GM12878 (cell line): ENCODE measurements around the gene CHMP6. TPM values are rescaled to one million over a fixed set of nuclear protein-coding genes. Genes with fewer than 3 reads are reported as not detected.

Source experiments
- ATAC-seq: fragments of 200-7000 bp; cut with Tn5 transposase; 3 replicates; pipeline ENCODE4 v1.9.1; 2020; ENCODE audit warnings: mild to moderate bottlenecking, moderate library complexity
- BruUV-seq: library from RNA; stranded (reverse); fragments of 400-500 nt; replicated peaks from 2 replicates; lab custom pipeline; 2021; lab: Mats Ljungman, UMichigan
- CTCF ChIA-PET: fragments of 300-600 bp; sonication (Branson Sonifier 250); formaldehyde crosslinking; extraction: SDS; loops from one replicate; lab custom pipeline; 2021; ENCODE audit warnings: inconsistent platforms; lab: Yijun Ruan, JAX
- POLR2A ChIA-PET: fragments of 350-600 bp; formaldehyde crosslinking; extraction: SDS; loops from one replicate; lab custom pipeline; 2021; ENCODE audit warnings: inconsistent platforms; lab: Charles Lee
- RAD21 ChIA-PET: fragments of 300-600 bp; sonication (Branson Sonifier 250); formaldehyde crosslinking; loops from one replicate; lab custom pipeline; 2023; ENCODE audit warnings: antibody characterized with exemption; ENCODE audit not compliant: unreplicated experiment; lab: Charles Lee
- SMC1A ChIA-PET: fragments of 300-600 bp; sonication (Branson Sonifier 250); formaldehyde crosslinking; loops from one replicate; lab custom pipeline; 2023; ENCODE audit not compliant: unreplicated experiment, uncharacterized antibody; lab: Charles Lee
- DNase-seq: peaks from one replicate; pipeline ENCODE4 v3.0.0-alpha.2; 2011; ENCODE audit warnings: low read depth, low spot score
- FAIRE-seq: peaks from 3 replicates; lab custom pipeline; 2011; peaks lifted over from hg19 to GRCh38; lab: Jason Lieb, UNC
- H2AFZ ChIP-seq: 2 replicates; pipeline ENCODE4 v1.6.0; 2011; ENCODE audit warnings: low read depth, low read length, control low read depth; ENCODE audit not compliant: control insufficient read depth
- H3K27ac ChIP-seq: 2 replicates; pipeline ENCODE4 v1.5.1; 2011; ENCODE audit warnings: control low read depth; ENCODE audit not compliant: control insufficient read depth, insufficient read depth
- H3K27me3 ChIP-seq, 2 experiments: replicated peaks in 1 of 2; 2 replicates each; pipeline versions ENCODE4 v1.6.0 to v1.6.1; 2011; ENCODE audit warnings: low read length in 1 of 2; ENCODE audit not compliant: control insufficient read depth in 2 of 2, insufficient read depth in 2 of 2
- H3K36me3 ChIP-seq, 2 experiments: 2 replicates each; pipeline ENCODE4 v1.5.1; 2011; ENCODE audit warnings: low read length in 1 of 2; ENCODE audit not compliant: control insufficient read depth in 2 of 2, insufficient read depth in 2 of 2
- H3K4me1 ChIP-seq: 2 replicates; pipeline ENCODE4 v1.6.1; 2011; ENCODE audit warnings: mild to moderate bottlenecking, low read length, moderate library complexity, mixed read lengths; ENCODE audit not compliant: control insufficient read depth, insufficient read depth
- H3K4me2 ChIP-seq: 2 replicates; pipeline ENCODE4 v1.6.0; 2011; ENCODE audit warnings: control low read depth; ENCODE audit not compliant: control insufficient read depth, insufficient read depth
- H3K4me3 ChIP-seq: fragments of 200-600 bp; sonication (generic); 2 replicates; pipeline ENCODE4 v1.5.1; 2016
- H3K79me2 ChIP-seq: 2 replicates; pipeline ENCODE4 v1.6.0; 2011; ENCODE audit warnings: low read length; ENCODE audit not compliant: control insufficient read depth, insufficient read depth
- H3K9ac ChIP-seq: 2 replicates; pipeline ENCODE4 v1.8.0; 2011; ENCODE audit warnings: low read length, control low read depth, mixed read lengths; ENCODE audit not compliant: control insufficient read depth, insufficient read depth
- H3K9me3 ChIP-seq: replicated peaks from 3 replicates; pipeline ENCODE4 v1.5.1; 2011; ENCODE audit warnings: mild to moderate bottlenecking, low read length; ENCODE audit not compliant: control insufficient read depth, insufficient read depth
- H4K20me1 ChIP-seq: 2 replicates; pipeline ENCODE4 v1.6.0; 2011; ENCODE audit not compliant: control insufficient read depth, insufficient read depth
- ETV6 ChIP-seq, 2 experiments: fragments of 450-650 bp in 1 of 2; IDR thresholded peaks in 1 of 2; conservative IDR thresholded peaks in 1 of 2; 2 replicates each; pipeline ENCODE4 v1.6.1; 2014; ENCODE audit warnings: antibody characterized with exemption in 1 of 2, borderline replicate concordance in 1 of 2, low read depth in 1 of 2, mild to moderate bottlenecking in 1 of 2, moderate library complexity in 1 of 2
- HDGF ChIP-seq: fragments of 450-650 bp; IDR thresholded peaks from 2 replicates; pipeline ENCODE4 v1.6.1; 2016; ENCODE audit warnings: antibody characterized with exemption
- MYB ChIP-seq: fragments of 150-350 bp; IDR thresholded peaks from 2 replicates; pipeline ENCODE4 v1.6.1; 2014; ENCODE audit warnings: mild to moderate bottlenecking, low read depth, low read length, borderline replicate concordance
- NRF1 ChIP-seq: conservative IDR thresholded peaks from 2 replicates; pipeline ENCODE4 v1.6.1; 2011; ENCODE audit warnings: mild to moderate bottlenecking, low read depth, low read length, improper control_type of control experiment
- POLR2AphosphoS5 ChIP-seq: IDR thresholded peaks from 2 replicates; pipeline ENCODE4 v1.6.1; 2011; ENCODE audit warnings: mild to moderate bottlenecking, low read length, inconsistent platforms
- TCF7 ChIP-seq: IDR thresholded peaks from 2 replicates; pipeline ENCODE4 v1.6.1; 2014; ENCODE audit warnings: antibody characterized with exemption, borderline replicate concordance
- ZBTB11 ChIP-seq: fragments of 450-650 bp; formaldehyde crosslinking; IDR thresholded peaks from 2 replicates; pipeline ENCODE4 v1.5.0; 2022; ENCODE audit warnings: mild to moderate bottlenecking, missing genetic modification characterization
- WGBS: methylation state at CpG from one replicate; pipeline ENCODE4 v1.1.6; 2016; ENCODE audit warnings: low lambda C conversion rate; ENCODE audit not compliant: insufficient replicate concordance, insufficient coverage; ENCODE audit errors: missing lambda C conversion rate; 5-methylcytosine and 5-hydroxymethylcytosine counted together
- in situ Hi-C: fragments of 300-500 bp; cut with MboI; formaldehyde crosslinking; loops from 9 replicates; pipeline ENCODE4 v1.14.3; 2018; ENCODE audit warnings: mixed read lengths
- intact Hi-C: fragments of 100-400 bp; cut with micrococcal nuclease; formaldehyde crosslinking; loops from one replicate; pipeline ENCODE4 v1.14.2; 2022; ENCODE audit not compliant: unreplicated experiment
- polyA plus RNA-seq, 11 experiments: library from polyadenylated mRNA; depleted of rRNA in 4 of 11; unstranded in 6 of 11; stranded (reverse) in 5 of 11; fragments of >200 nt; fragmentation: Nextera tagmentation in 4 of 11; fragmentation: Illumina TruSeq in 1 of 11; extraction: Ambion mirVana in 4 of 11; extraction: Trizol in 1 of 11; gene quantifications; 1 replicate in 1 of 11; 2 replicates in 10 of 11; pipeline versions ENCODE4 v1.2.1 to v1.2.3, GENCODE V29; 2011 to 2016; ENCODE audit warnings: inconsistent platforms in 2 of 11, missing spikeins in 2 of 11, low read depth in 1 of 11
- total RNA-seq, 4 experiments: library from RNA; depleted of rRNA in 3 of 4; stranded (reverse); fragments of >200 nt in 3 of 4; fragmentation: Illumina TruSeq in 1 of 4; extraction: Trizol in 1 of 4; gene quantifications; 2 replicates each; pipeline versions ENCODE4 v1.2.1 to v1.2.3, GENCODE V29; 2013 to 2021
- TF ChIP-seq, protein P1 (sequence below): fragments of 450-650 bp; formaldehyde crosslinking; IDR thresholded peaks from 2 replicates; pipeline ENCODE4 v1.4.0; 2022; ENCODE audit warnings: mild to moderate bottlenecking, moderate library complexity
- TF ChIP-seq, protein P2 (sequence below): IDR thresholded peaks from 2 replicates; pipeline ENCODE4 v1.6.1; 2011; ENCODE audit warnings: borderline replicate concordance, low read depth, mild to moderate bottlenecking, moderate library complexity, mixed read lengths, low read length; ENCODE audit not compliant: insufficient read depth; ENCODE audit errors: extremely low read length
- TF ChIP-seq, protein P3 (sequence below): fragments of 450-650 bp; IDR thresholded peaks from 2 replicates; pipeline ENCODE4 v1.6.1; 2018; ENCODE audit warnings: borderline replicate concordance, mild to moderate bottlenecking; ENCODE audit not compliant: partially characterized antibody

The CHMP6 gene
- total and polyA plus RNA-seq, 10 of the 15 experiments (the other 5 are each of a cell fraction or from before 2014, with no cell fraction given): 0.21 to 37.9 (median 14.7) TPM

- ChIA-PET CTCF (interaction anchor here (1.2 kb wide), 1 partner anchor 35 kb away, joined by 3 read pairs; no protein-coding TSS in a partner anchor), RAD21 (no interaction called here), SMC1A (no interaction called here), POLR2A (no interaction called here)
- no peak overlapping the region for H2AFZ ChIP-seq
- H4K20me1 ChIP-seq: no peaks in the 10 kb centered on the region
- ATAC-seq (no peak), FAIRE-seq (no peak), DNase-seq (no peak)
- H3K79me2 ChIP-seq: no peaks in the 10 kb centered on the region
- in situ Hi-C loops (no loop called here), intact Hi-C loops (no loop called here)
- H3K4me2 ChIP-seq: no peak overlapping the region
- H3K36me3 ChIP-seq: no peaks in the 10 kb centered on the region
- H3K9ac ChIP-seq: no peak overlapping the region
- H3K4me1 ChIP-seq: no peaks in the 10 kb centered on the region
- BruUV-seq: no TSS peak
- no peak overlapping the region for H3K27ac ChIP-seq
- WGBS: 85% methylated on average over 14 of the region's 14 CpGs
- H3K4me3 ChIP-seq: no peak overlapping the region
- H3K27me3 ChIP-seq: no peaks in the 10 kb centered on the region
- no peaks in the 10 kb centered on the region for H3K9me3 ChIP-seq
- no peak for TF ChIP-seq POLR2AphosphoS5
- TF ChIP-seq, protein P1, sequence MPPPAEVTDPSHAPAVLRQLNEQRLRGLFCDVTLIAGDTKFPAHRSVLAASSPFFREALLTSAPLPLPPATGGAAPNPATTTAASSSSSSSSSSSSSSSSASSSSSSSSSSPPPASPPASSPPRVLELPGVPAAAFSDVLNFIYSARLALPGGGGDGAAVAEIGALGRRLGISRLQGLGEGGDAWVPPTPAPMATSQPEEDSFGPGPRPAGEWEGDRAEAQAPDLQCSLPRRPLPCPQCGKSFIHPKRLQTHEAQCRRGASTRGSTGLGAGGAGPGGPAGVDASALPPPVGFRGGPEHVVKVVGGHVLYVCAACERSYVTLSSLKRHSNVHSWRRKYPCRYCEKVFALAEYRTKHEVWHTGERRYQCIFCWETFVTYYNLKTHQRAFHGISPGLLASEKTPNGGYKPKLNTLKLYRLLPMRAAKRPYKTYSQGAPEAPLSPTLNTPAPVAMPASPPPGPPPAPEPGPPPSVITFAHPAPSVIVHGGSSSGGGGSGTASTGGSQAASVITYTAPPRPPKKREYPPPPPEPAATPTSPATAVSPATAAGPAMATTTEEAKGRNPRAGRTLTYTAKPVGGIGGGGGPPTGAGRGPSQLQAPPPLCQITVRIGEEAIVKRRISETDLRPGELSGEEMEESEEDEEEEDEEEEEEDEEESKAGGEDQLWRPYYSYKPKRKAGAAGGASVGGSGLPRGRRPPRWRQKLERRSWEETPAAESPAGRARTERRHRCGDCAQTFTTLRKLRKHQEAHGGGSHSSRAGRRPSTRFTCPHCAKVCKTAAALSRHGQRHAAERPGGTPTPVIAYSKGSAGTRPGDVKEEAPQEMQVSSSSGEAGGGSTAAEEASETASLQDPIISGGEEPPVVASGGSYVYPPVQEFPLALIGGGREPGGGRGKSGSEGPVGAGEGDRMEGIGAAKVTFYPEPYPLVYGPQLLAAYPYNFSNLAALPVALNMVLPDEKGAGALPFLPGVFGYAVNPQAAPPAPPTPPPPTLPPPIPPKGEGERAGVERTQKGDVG: no peak
- TF ChIP-seq, protein P2, sequence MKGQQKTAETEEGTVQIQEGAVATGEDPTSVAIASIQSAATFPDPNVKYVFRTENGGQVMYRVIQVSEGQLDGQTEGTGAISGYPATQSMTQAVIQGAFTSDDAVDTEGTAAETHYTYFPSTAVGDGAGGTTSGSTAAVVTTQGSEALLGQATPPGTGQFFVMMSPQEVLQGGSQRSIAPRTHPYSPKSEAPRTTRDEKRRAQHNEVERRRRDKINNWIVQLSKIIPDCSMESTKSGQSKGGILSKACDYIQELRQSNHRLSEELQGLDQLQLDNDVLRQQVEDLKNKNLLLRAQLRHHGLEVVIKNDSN: no peak
- TF ChIP-seq NRF1: no peak
- TF ChIP-seq ZBTB11 (CRISPR knock-in tag): no peak
- TF ChIP-seq ETV6 (conservative IDR thresholded peaks at IDR 0.05 in 1 of 2, IDR thresholded peaks at IDR 0.05 in 1 of 2; ENCODE audit: borderline replicate concordance in 1 of 2, low read depth in 1 of 2): no peak
- TF ChIP-seq HDGF: no peak
- TF ChIP-seq, protein P3, sequence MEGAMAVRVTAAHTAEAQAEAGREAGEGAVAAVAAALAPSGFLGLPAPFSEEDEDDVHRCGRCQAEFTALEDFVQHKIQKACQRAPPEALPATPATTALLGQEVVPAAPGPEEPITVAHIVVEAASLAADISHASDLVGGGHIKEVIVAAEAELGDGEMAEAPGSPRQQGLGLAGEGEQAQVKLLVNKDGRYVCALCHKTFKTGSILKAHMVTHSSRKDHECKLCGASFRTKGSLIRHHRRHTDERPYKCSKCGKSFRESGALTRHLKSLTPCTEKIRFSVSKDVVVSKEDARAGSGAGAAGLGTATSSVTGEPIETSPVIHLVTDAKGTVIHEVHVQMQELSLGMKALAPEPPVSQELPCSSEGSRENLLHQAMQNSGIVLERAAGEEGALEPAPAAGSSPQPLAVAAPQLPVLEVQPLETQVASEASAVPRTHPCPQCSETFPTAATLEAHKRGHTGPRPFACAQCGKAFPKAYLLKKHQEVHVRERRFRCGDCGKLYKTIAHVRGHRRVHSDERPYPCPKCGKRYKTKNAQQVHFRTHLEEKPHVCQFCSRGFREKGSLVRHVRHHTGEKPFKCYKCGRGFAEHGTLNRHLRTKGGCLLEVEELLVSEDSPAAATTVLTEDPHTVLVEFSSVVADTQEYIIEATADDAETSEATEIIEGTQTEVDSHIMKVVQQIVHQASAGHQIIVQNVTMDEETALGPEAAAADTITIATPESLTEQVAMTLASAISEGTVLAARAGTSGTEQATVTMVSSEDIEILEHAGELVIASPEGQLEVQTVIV: no peak
- TF ChIP-seq MYB: no peak
- no peak for TF ChIP-seq TCF7
Observed at GRCh38 chr17:80964544-80964856, 27.1 kb upstream of the CHMP6 start.
